HG03432 (cell line): ENCODE results near the gene ATL2.
"Not testable (repeated sequence)": the region's sequence is repeated elsewhere in the genome, so short reads cannot be mapped to it uniquely, and the experiment has no call there.

Experiments
- ATAC-seq: cut with Tn5 transposase; IDR thresholded peaks from one replicate; pipeline ENCODE4 v1.9.1; 2021; ENCODE audit warnings: mild to moderate bottlenecking, moderate library complexity; ENCODE audit not compliant: unreplicated experiment

Gene ATL2

GRCh38 chr2:38277245-38278116 lies 99.6 kb downstream of the ATL2 start:
- ATAC-seq, result no peak

- ATAC-seq, result no peak
These were observed 102.5 kb downstream of the ATL2 start for GRCh38 chr2:38274286-38275276.

DNA sequence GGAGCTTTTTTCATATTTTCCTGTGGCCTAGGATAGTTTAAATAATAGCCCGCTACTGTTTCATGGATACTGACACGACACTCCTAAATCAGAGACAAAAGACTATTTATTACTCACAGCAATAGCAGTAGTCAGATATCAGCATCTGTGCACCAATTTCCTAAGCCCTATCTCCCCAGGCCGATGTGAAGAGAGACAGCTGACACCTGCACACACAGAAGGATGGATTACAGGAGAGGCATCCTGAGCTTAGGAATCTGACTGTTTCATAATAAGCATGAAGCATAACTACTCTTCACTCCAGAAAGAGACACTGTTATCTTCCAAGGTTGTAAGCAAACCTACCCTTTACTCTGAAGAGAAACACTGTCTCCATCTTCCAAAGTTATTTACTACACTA lies 105.4 kb downstream of the ATL2 start:
- ATAC-seq, result no peak

DNA sequence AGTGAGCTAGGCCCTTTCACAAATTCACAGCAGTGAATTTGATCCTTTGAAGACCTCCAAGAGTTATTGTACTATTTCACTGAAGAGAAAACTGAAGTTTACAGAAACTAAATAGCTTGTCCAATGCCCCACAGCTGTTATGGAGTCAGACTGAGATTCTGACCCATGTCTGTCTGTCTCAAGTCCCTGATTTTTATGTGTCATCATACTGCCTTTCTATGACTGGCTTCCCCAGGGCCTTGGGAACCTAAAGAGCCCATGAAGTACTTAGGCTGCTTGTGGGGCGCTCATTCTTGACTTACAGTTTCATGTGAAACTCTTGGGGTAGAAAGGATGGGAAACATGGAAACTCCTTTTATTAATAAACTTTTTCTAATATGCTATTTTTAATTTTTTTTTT lies 107.7 kb downstream of the ATL2 start:
- no peak for ATAC-seq

- ATAC-seq, result no peak
These were observed 108.3 kb downstream of the ATL2 start for GRCh38 chr2:38268691-38269327.

GRCh38 chr2:38268001-38268400 lies 109.1 kb downstream of the ATL2 start:
- ATAC-seq, result no peak

DNA sequence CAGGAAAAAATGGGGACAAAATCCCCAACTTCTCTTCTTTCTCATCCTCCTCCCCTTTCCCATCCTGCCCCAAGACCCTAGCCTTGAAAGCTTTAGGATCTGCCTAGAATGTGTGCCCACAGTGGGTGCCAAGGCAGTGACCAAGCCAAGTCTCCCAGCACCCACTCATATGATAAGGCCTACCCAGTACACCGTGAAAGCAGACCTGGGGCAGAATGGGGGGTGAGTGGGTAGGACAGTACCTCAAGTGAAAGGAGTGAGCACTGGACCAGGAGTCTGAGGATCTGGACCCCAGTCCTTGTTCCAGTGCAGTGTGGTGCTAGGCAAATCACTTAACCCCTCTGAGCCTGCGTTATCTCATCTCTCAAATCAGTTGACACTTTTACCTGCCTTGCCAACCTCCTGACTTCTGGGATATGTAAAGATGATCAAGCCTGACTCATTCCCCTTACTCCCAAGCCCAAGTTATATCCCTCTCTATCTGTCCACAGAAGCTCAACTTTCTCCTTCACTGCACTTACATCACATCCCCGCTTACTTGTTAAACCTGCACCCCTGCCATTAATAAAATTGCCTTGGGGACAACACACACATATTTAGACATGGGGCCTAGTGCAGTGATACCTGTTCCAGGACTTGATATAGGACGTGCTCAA lies 109.7 kb downstream of the ATL2 start:
- ATAC-seq, result no peak

- no peak for ATAC-seq
These were observed 110.6 kb downstream of the ATL2 start for GRCh38 chr2:38266382-38267061.

GRCh38 chr2:38265461-38265860 lies 111.6 kb downstream of the ATL2 start:
- ATAC-seq, result no peak

- ATAC-seq, result no peak
These were observed 112.5 kb downstream of the ATL2 start for GRCh38 chr2:38264396-38265221.

DNA sequence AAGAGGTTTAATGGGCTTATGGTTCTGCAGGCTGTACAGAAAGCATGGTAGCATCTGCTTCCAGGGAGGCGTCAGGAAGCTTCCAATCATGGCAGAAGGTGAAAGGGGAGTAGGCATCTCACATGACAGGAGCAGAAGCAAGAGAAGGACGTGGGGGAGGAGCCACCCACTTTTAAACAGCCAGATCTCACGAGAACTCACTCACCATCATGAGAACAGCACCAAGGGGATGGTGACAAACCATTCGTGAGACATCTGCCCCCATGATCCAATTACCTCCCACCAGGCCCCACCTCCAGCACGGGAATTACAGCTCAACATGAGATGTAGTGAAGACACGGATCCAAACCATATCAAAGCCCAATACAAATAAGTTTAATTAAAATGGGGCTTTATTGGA lies 113.8 kb downstream of the ATL2 start:
- ATAC-seq, result no peak

DNA sequence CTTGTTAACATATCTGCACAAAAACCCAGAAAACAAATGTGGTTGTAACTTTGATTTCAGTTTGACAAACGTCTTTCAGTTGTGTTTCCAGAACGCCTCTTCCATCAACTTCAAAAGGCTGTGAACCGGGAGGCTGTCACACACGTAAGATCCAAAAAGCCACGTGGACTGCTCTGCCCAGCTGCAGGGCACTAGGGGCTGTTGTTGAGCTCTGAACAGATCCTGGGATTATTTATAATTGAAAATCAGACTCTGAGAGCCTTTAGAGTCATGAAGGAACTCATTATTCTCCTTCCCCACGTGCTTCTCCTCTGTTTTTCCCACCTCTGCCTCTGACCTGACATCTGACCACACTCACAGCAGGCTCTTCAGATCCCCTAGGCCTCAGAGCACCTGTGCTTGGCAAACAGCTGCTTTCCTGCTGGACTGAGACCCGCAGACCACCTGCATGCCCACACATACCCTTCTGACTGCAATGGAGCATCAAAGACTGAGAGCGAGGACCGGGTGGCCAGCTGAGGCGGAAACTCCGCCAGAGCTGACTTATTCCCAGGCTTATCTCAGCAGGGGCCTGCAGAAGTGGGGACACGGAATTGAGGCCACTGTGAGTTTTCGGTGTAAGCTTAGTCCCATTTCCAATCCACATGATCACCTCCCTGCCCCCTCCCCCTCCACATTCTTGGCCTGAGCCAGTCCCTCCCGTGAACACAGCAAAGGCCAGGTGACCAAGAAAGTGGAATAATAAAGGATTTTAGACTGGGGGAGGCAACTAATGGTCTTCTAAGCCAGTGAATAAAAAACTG lies 114.8 kb downstream of the ATL2 start:
- ATAC-seq, result peak; percentile 79

DNA sequence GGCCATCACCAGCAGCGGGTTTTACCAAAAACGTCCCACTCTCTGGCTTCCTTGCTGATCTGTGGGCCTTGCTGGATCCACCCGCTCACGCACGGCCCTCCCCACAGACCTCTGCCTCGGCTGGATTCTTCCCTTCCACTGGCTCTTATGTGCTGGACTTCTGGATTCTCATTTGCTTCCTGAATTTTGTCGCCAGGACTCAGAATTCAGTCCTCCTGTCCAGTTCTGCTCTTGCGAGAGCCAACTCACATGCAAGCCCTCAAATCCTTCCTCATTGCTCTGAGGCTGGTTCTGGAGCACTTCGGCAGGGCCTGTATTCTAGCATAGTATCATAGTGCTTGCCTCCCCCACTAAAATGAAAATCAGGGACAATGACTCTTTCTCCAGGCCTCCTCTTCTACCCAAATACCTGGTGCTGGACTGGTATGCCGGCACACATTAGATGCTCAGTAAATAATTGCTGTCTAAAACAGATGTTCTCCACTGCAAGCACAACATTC lies 115.5 kb downstream of the ATL2 start:
- ATAC-seq, result no peak

GRCh38 chr2:38260972-38261371 lies 116.1 kb downstream of the ATL2 start:
- ATAC-seq, result no peak

DNA sequence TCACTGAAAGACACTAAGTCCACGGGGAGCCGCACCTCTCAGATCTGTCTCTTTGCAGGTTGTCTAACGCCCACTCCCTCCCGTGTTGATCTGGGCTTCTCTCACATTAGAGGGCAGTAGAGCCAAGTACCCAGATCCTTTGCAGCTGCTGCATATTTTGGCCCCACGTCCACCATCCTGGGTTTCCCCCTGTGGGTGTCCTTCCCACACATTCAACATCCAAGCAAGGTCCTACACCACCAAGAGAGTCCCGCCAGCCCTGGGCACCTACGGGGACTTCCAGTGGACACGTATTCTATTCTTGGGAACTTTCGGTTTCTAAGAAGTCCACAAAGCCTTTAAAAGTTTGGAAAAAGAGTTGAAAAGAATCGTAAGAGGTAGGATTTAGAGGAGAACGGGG lies 116.6 kb downstream of the ATL2 start:
- no peak for ATAC-seq

DNA sequence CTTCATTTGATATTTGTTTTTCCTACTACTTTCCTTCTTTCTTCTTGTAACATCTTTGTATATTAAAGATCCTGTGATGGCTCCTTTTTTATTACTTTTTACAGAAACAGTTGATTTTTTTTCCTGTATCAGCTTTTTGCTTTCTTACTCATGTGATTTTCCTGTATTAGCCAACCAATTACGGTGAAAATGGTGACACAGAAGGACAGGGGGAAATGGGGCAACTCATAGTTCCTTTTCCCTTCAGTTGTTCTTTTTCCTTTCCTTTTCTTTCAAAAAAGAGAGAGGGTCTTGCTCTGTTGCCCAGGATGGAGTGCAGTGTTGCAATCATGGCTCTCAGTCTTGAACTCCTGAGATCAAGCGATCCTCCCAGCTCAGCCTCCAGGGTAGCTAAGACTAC lies 117.8 kb downstream of the ATL2 start:
- ATAC-seq, result no peak

- ATAC-seq, result not testable (repeated sequence)
These were observed 119.4 kb downstream of the ATL2 start for GRCh38 chr2:38257680-38258079.

- ATAC-seq, result no peak
These were observed 120.5 kb downstream of the ATL2 start for GRCh38 chr2:38256610-38257009.
